OCI-LY3 (cell line): ENCODE data around the gene TEC.

Source experiments
- CTCF ChIP-seq: fragments of 200-600, 300-600 bp; sonication (generic); IDR thresholded peaks from 2 replicates; pipeline ENCODE4 v1.5.1; 2014; ENCODE audit warnings: antibody characterized with exemption, low read length, low read depth
- EZH2phosphoT487 ChIP-seq: fragments of 200-600 bp; shearing (Covaris generic); IDR thresholded peaks from 2 replicates; pipeline ENCODE4 v1.6.1; 2018; ENCODE audit warnings: antibody characterized with exemption, mixed run types, low read depth

GRCh38 chr4:48126621-48127020 is 143.0 kb downstream of the TEC start:
- TF ChIP-seq CTCF (no peak), EZH2phosphoT487 (no peak)
